AG04449 (cell line): ENCODE results near the gene EYA4.

Experiments
- CTCF ChIA-PET: fragments of 350-600 bp; formaldehyde crosslinking; extraction: SDS; loops from one replicate; lab custom pipeline; 2021; ENCODE audit warnings: antibody characterized with exemption; lab: Yijun Ruan, JAX
- POLR2A ChIA-PET: fragments of 400-600, 350-600 bp; formaldehyde crosslinking; extraction: SDS; loops from one replicate; lab custom pipeline; 2020; ENCODE audit warnings: antibody characterized with exemption, inconsistent platforms; lab: Yijun Ruan, JAX
- DNase-seq: peaks from one replicate; pipeline ENCODE4 v3.0.0-alpha.2; 2010; ENCODE audit warnings: low read depth, low spot score
- H3K4me3 ChIP-seq: 2 replicates; pipeline ENCODE4 v1.5.1; 2011; ENCODE audit warnings: low read depth, mild to moderate bottlenecking, control low read depth, low read length
- TF ChIP-seq, protein P1 (sequence below): IDR thresholded peaks from one replicate; pipeline ENCODE4 v1.5.1; 2011; ENCODE audit warnings: mild to moderate bottlenecking, moderate library complexity, low read length, control low read depth, inconsistent platforms; ENCODE audit not compliant: insufficient read depth; ENCODE audit errors: missing control alignments

EYA4 gene

DNA sequence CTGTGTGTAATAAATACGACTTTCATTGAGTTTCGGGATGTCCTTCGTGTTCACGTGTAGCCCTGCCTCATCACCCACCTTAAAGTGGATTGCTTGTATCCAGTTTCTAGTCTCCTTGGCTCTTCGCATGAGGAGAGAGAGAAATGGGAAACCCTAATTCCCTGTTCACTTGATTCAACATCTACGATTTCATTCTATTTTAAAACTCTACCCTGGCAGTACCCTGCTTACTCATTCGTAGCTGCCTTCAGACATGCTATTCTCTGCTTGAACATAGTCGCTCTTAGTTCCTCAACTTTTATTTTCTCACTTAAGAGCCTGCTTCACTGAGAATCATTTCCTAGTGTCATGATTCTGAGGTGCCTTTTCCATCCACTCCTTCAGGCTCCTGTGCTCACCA, 163.6 kb downstream of the EYA4 start:
- POLR2A ChIA-PET, result no interaction called here
- H3K4me3 ChIP-seq, result no peak overlapping the region
- TF ChIP-seq, protein P1, sequence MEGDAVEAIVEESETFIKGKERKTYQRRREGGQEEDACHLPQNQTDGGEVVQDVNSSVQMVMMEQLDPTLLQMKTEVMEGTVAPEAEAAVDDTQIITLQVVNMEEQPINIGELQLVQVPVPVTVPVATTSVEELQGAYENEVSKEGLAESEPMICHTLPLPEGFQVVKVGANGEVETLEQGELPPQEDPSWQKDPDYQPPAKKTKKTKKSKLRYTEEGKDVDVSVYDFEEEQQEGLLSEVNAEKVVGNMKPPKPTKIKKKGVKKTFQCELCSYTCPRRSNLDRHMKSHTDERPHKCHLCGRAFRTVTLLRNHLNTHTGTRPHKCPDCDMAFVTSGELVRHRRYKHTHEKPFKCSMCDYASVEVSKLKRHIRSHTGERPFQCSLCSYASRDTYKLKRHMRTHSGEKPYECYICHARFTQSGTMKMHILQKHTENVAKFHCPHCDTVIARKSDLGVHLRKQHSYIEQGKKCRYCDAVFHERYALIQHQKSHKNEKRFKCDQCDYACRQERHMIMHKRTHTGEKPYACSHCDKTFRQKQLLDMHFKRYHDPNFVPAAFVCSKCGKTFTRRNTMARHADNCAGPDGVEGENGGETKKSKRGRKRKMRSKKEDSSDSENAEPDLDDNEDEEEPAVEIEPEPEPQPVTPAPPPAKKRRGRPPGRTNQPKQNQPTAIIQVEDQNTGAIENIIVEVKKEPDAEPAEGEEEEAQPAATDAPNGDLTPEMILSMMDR, result no peak
- no peak for DNase-seq
- CTCF ChIA-PET, result no interaction called here

DNA sequence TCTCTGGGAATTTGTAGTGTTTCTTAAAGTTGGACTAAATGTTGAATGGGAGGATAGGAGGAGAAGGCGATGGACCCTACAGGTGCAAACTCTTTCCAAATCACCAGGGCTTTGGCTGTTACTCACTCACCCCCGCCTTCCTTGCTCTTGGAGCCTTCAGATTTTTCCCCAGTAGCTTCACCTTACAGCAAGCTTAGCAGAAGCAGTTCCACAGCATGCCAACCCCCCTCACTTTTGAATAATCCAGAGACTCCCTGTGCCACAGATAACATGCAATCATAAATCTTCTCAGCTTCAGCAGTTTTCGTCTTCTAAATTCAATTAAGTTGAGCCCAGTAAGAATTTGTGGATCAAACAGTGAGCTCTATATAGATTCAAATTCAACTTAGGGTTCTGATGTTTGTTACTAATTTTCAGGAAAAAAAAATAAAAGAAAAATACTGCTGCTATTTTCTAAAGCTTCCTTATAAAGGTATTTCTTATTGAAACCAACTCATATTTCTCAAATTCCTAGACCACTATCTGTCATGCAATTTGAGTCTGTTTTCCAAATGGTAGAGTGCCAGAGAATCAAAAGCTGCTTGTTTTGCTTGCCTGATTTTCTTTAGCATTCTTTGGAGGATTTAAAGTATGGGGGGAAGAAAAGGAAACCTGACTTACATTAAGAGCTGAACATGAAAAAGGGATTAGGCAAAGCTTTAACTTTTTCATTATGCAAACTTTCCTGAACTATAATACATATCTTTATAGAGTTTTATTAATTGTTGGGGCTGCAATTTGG, 166.4 kb downstream of the EYA4 start:
- no peak overlapping the region for H3K4me3 ChIP-seq
- DNase-seq, result no peak
- ChIA-PET POLR2A (no interaction called here), CTCF (no interaction called here)
- TF ChIP-seq, protein P1, result no peak

DNA sequence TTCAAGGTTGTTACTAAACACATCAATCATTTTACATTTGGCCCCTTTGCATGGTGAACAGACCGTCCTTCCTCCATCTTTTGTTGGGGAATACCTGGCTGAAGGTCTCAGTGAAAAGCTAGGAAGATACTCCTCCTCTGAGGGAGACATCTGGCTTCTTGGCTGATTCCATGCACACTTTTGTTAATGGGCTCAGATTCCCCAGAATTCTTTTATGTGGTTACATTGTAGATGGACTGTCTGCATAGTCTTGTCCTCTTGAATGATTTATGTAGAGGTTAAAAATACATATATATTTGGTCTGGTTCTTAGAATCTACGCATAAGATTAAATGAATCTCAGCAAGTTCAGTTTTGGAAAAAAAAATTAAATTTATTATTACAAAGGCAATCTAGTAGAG, 167.0 kb downstream of the EYA4 start:
- POLR2A ChIA-PET, result no interaction called here
- TF ChIP-seq, protein P1, result no peak
- no peak for DNase-seq
- H3K4me3 ChIP-seq, result no peak overlapping the region
- CTCF ChIA-PET, result no interaction called here

DNA sequence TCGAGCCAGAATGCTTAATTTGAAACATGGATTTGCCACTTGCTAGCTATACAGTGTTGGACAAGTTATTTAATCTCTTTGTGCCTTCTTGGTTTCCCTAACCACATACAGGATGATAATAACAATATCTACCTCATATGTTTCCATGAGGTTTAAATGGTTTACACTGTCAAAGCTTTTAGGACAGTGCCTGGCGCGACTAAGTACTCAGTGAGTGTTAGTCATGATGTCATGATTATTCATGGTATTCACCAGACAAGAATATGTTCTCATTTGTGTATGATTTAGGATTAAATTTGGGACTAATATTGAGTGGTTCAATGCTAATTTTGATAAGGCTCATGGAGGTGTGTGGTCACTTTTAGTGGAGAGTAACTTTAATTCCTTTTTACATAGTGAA, 167.4 kb downstream of the EYA4 start:
- POLR2A ChIA-PET, result no interaction called here
- CTCF ChIA-PET, result no interaction called here
- TF ChIP-seq, protein P1, result no peak
- DNase-seq, result no peak
- H3K4me3 ChIP-seq, result no peak overlapping the region

DNA sequence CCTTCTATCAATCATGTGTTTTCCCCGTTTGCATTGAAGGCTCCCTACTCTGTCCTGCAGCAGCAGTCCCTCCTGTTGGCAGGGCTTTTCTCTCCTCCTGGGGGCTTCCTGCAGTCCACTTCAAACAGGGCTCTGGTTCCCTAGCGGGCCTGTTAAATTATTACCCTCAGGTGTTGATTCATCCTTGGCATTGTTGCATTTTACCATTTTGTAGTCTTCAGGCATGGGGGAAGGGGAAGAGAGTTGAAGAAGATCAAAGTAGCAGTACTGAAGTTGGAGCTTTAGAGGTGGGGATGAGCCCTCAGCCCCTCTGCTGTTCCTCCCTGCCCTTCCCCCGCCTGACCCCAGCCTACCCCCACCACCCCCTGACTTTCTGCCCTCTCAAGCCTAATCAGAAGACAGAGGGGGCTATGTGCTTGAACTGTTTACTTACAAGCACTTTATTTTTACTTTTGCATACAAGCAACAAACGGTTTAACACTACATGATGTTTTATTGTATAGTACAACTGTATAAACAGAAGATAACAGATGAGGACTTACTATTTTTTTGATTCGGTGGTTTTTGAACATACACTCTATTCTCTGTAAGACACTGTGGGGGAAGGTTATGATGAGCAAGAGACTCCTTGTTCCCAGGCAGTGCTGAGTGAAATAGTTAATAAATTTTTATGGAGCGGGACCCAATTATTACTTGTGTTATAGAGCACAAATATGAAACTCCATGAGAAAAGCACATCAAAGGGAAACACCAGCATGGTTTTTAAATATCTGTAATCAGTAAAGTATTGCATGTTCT, 169.7 kb downstream of the EYA4 start:
- TF ChIP-seq, protein P1, result no peak
- CTCF ChIA-PET, result no interaction called here
- POLR2A ChIA-PET, result no interaction called here
- H3K4me3 ChIP-seq, result no peak overlapping the region
- no peak for DNase-seq

DNA sequence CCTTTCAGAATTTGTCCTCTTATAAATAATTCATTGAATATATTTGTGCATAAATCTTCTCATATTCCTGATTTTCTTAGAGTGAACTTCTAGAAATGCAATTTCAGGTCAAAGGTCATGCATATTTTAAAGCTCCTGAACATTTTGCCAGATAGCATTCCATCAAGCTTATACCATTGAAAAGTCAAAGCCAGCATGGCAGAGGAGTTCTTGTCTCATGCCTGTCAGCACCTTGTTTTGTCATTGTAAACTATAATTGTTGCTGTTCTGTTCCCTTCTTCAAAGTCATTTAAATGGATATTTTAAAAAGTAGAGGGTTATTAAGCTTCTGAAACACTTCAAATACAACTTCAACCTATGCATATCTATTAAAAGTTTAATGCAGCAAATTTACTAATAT, 170.6 kb downstream of the EYA4 start:
- H3K4me3 ChIP-seq, result no peak overlapping the region
- TF ChIP-seq, protein P1, result no peak
- ChIA-PET POLR2A (no interaction called here), CTCF (no interaction called here)
- DNase-seq, result no peak
